Bone marrow (tissue), 2 donors: Measurements from ENCODE around the gene WSCD2.
"Not testable (repeated sequence)": the region's sequence is repeated elsewhere in the genome, so short reads cannot be mapped to it uniquely, and the experiment has no call there.

ENCODE experiments used
- DNase-seq, 2 donors: peaks; one replicate each; lab custom pipeline; 2025; lab: John Stamatoyannopoulos, UW

The WSCD2 gene

GRCh38 chr12:108196319-108196718 lies 67.2 kb downstream of the WSCD2 start:
- no peak for DNase-seq

- no peak for DNase-seq
Measured at GRCh38 chr12:108196921-108197320, 67.8 kb downstream of the WSCD2 start.

- DNase-seq: no peak
Measured at GRCh38 chr12:108198043-108198442, 69.0 kb downstream of the WSCD2 start.

GRCh38 chr12:108199106-108199505 lies 70.0 kb downstream of the WSCD2 start:
- no peak for DNase-seq

- no peak for DNase-seq
Measured at GRCh38 chr12:108201808-108202207, 72.7 kb downstream of the WSCD2 start.

- no peak for DNase-seq
Measured at GRCh38 chr12:108204117-108204987, 75.3 kb downstream of the WSCD2 start.

- DNase-seq: no peak
Measured at GRCh38 chr12:108205864-108206263, 76.8 kb downstream of the WSCD2 start.

- DNase-seq: no peak
Measured at GRCh38 chr12:108207791-108208730, 79.0 kb downstream of the WSCD2 start.

- DNase-seq: no peak
Measured at GRCh38 chr12:108210001-108210400, 80.9 kb downstream of the WSCD2 start.

GRCh38 chr12:108211157-108211556 lies 82.1 kb downstream of the WSCD2 start:
- DNase-seq: no peak

GRCh38 chr12:108213871-108214445 lies 84.9 kb downstream of the WSCD2 start:
- no peak for DNase-seq

GRCh38 chr12:108214486-108214885 lies 85.4 kb downstream of the WSCD2 start:
- DNase-seq: no peak

- no peak for DNase-seq
Measured at GRCh38 chr12:108215458-108215857, 86.4 kb downstream of the WSCD2 start.

GRCh38 chr12:108218921-108219320 lies 89.8 kb downstream of the WSCD2 start:
- no peak for DNase-seq

GRCh38 chr12:108225101-108225500 lies 96.0 kb downstream of the WSCD2 start:
- not testable (repeated sequence) for DNase-seq

GRCh38 chr12:108226866-108227265 lies 97.8 kb downstream of the WSCD2 start:
- no peak for DNase-seq

- DNase-seq: no peak
Measured at GRCh38 chr12:108228746-108229145, 99.7 kb downstream of the WSCD2 start.

GRCh38 chr12:108231109-108231905 lies 102.2 kb downstream of the WSCD2 start:
- DNase-seq: no peak

GRCh38 chr12:108231909-108232434 lies 102.9 kb downstream of the WSCD2 start:
- no peak for DNase-seq

GRCh38 chr12:108232565-108232964 lies 103.5 kb downstream of the WSCD2 start:
- no peak for DNase-seq

- DNase-seq: no peak
Measured at GRCh38 chr12:108234158-108234557, 105.1 kb downstream of the WSCD2 start.
